Coronary artery (tissue), 2 donors: ENCODE measurements around the gene TMEM175.

Experiments
- DNase-seq: peaks from one replicate; pipeline ENCODE4 v3.0.0-alpha.2; 2017; ENCODE audit warnings: low spot score
- H3K27ac ChIP-seq, 2 donors: fragments of 200-600 bp; sonication (generic); one replicate each; pipeline ENCODE4 v1.5.1; 2016 to 2019
- H3K4me3 ChIP-seq: fragments of 200-600 bp; sonication (generic); 2 replicates; pipeline ENCODE4 v1.5.1; 2016; ENCODE audit warnings: mild to moderate bottlenecking, moderate library complexity
- TF ChIP-seq, protein P1 (sequence below): fragments of 200-600 bp; sonication (generic); IDR thresholded peaks from one replicate; pipeline ENCODE4 v1.5.1; 2019; ENCODE audit warnings: antibody characterized with exemption

The TMEM175 gene

DNA sequence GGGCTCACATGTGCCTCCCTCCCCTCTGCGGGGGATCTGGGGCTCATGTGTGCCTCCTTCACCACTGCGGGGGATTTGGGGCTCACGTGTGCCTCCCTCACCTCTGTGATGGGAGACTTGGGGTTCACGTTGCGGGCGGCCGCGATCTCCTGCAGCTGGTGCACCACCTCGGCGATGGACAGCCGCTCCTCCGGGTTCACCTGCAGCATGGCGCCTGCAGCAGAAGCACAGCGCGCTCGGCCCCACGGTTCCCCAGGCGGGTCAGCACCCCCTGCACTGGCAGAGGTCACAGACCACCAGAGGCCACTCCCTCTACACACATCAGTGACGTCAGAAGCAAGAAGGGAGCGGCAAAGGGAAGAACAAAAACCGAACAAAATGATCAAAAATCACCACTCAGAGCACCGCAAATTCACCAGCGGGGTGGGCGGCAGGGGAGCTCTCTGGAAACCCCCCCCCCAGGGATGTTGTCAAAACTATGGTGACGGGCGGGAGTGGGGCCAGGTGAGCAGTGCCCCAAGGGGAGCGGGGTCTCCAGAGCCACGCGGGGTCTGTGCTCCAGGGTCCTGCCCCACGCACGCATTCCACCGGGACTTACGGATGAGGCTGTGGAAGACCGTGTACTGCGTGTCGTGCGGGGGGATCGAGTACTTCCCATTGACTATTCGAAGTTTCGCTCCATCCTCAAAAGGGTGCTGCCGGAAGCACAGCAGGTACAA, 38.8 kb upstream of the TMEM175 start:
- TF ChIP-seq, protein P1, sequence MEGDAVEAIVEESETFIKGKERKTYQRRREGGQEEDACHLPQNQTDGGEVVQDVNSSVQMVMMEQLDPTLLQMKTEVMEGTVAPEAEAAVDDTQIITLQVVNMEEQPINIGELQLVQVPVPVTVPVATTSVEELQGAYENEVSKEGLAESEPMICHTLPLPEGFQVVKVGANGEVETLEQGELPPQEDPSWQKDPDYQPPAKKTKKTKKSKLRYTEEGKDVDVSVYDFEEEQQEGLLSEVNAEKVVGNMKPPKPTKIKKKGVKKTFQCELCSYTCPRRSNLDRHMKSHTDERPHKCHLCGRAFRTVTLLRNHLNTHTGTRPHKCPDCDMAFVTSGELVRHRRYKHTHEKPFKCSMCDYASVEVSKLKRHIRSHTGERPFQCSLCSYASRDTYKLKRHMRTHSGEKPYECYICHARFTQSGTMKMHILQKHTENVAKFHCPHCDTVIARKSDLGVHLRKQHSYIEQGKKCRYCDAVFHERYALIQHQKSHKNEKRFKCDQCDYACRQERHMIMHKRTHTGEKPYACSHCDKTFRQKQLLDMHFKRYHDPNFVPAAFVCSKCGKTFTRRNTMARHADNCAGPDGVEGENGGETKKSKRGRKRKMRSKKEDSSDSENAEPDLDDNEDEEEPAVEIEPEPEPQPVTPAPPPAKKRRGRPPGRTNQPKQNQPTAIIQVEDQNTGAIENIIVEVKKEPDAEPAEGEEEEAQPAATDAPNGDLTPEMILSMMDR, result no peak
- H3K27ac ChIP-seq, result no peak overlapping the region
- DNase-seq, result no peak
- H3K4me3 ChIP-seq, result no peak overlapping the region

DNA sequence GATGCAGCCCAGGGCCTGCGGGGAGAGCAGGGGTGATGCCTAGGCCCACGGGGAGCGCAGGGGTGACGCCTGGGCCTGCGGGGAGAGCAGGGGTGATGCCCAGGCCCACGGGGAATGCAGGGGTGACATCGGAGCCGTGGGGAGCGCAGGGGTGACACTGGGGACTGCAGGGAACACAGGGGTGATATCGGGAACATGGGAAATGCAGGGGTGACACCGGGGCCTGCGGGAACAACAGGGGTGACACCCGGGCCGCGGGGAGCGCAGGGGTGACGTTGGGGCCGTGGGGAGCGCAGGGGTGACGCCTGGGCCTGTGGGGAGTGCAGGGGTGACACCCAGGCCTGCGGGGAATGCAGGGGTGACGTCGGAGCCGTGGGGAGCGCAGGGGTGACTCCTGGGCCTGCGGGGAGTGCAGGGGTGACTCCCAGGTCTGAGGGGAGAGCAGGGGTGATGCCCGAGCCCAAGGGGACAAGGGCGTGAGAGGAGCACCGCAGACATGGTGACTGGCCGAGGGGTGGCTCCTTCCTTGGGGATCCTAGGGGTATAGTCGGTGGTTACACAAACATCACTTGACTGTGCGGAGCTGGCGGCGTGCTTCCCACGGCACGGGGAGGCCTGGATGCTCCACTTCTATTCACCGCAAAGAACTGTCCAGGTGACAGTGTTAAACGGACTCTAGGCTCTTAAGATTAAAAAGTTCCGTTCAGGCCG, 38.1 kb upstream of the TMEM175 start:
- H3K27ac ChIP-seq, result no peak overlapping the region
- TF ChIP-seq, protein P1, result no peak
- no peak for DNase-seq
- no peak overlapping the region for H3K4me3 ChIP-seq

DNA sequence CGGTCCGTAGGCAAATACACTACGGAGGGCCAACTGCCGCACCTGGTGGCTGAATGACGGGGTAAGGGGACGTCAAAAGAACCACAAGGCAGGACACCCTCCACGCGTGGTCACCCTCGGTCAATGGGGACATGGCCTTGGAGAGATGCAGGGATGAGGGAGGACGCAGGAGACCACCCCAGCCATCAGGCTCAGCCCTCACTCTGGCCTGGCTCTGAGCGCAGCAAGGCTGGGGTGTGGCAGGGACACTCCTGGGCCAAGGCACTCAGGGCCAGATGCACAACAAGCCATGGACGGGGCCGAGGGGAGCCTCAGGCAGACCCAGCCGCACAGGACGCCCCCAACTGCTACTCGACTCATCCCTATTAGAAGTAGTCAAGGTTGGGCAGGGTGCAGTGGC, 36.7 kb upstream of the TMEM175 start:
- DNase-seq, result no peak
- Histone ChIP-seq H3K27ac (no peak overlapping the region), H3K4me3 (no peak overlapping the region)
- TF ChIP-seq, protein P1, result no peak

DNA sequence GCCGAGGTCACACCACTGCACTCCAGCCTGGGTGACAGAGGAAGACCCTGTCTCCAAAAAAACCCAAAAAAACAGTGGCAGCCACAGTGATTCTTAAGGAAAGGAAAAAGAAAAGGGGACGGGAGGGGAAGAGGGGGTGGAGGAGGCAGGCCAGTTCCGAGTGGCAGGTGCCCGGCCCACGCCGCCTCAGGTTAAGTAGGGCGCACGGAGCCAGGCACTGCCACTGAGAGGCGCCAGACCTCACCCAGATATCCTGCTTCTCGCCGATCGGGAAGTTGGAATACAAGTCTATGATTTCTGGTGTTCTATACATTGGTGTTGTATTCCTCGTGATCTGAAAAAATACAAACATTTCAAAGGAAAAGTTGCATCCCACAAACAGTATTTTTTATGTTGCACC, 36.0 kb upstream of the TMEM175 start:
- TF ChIP-seq, protein P1, result no peak
- no peak for DNase-seq
- Histone ChIP-seq H3K4me3 (no peak overlapping the region), H3K27ac (no peak overlapping the region)

DNA sequence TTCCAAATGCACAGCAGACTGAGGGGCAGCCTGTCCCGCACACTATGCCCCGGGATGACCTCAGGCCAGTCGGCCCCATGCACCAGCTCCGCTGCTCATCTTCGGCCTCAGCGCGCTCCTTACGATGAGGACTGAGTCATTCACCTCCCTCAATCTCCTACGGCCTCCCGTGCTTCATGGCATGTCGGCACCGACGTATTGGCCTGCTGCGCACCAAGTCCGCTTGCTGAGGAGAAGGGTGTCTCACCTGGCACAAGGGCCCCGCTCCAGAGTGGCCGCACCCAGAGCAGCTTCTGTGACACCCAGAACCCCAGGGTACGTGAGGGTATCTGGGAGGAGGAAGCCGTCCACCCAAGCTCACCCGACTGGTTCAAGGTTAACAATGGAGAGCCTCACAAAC, 35.6 kb upstream of the TMEM175 start:
- no peak for DNase-seq
- H3K27ac ChIP-seq, result no peak overlapping the region
- TF ChIP-seq, protein P1, result no peak
- H3K4me3 ChIP-seq, result no peak overlapping the region

DNA sequence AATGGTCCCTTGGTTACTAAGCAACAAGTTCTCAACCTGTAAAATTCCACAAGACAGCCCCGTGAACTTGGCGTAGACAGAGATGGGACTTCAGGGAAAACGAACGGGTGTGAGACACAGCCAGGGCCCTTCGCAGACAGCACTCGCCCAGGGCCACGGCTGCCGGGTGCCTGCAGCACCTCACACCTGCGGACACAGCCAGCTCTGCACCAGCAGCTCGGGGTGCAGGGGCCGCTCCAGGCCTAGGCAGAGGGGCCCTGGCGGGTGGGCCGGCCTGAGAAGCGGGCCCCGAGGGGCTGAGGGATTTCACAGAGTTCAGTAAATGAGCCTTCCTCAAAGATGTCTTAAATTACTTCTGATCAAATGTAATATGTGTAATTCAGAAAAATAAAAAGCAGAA, 34.1 kb upstream of the TMEM175 start:
- H3K27ac ChIP-seq, result no peak overlapping the region
- no peak for DNase-seq
- TF ChIP-seq, protein P1, result no peak
- H3K4me3 ChIP-seq, result no peak overlapping the region
